SKM-1 treated with dmso at 0.1 percent for 144 hours (cell line): ENCODE measurements around the gene TMEM266.

Experiments
- DNase-seq: peaks from one replicate; lab custom pipeline; 2025; ENCODE audit not compliant: unreplicated experiment; lab: John Stamatoyannopoulos, UW

Gene TMEM266

GRCh38 chr15:76160426-76161152 is 100.8 kb downstream of the TMEM266 start:
- no peak for DNase-seq

GRCh38 chr15:76161153-76162035 is 101.6 kb downstream of the TMEM266 start:
- no peak for DNase-seq

- DNase-seq: no peak
Measured at GRCh38 chr15:76162036-76162398, 102.2 kb downstream of the TMEM266 start.

DNA sequence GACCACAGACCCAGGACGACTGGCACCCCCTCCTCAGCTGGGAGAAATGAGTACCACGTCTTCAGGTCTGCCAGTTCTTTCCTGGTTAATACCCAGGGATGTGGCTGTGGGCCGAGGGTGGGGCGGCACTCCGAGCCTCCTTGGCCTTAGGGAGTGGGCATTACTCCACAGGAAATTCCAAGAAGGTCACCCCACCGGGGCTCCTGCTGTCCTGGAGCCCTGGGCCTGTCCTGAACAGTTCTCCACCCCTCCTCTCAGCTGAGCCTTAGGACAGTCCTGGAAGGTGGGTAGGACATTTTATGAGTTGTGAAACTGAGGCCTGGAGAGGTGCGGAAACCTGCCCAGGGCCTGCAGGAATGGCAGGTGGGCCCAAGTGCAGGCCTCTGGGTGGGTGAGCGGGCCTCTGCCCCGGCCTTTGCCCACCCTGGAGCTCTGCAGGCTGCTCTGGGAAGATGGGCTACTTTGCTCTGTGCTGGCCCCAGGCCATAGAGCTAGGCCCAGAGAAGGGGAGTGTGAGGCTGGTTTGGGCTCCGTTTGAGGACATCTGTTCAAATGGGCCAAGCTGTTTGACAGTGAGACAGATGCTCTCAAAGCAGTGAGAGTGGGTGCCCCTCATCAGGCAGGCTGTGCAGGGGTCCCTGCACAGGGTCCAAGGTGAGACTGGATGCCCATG is 103.1 kb downstream of the TMEM266 start:
- DNase-seq: no peak

- DNase-seq: peak; percentile 70
Measured at GRCh38 chr15:76163457-76164295, 103.9 kb downstream of the TMEM266 start.

DNA sequence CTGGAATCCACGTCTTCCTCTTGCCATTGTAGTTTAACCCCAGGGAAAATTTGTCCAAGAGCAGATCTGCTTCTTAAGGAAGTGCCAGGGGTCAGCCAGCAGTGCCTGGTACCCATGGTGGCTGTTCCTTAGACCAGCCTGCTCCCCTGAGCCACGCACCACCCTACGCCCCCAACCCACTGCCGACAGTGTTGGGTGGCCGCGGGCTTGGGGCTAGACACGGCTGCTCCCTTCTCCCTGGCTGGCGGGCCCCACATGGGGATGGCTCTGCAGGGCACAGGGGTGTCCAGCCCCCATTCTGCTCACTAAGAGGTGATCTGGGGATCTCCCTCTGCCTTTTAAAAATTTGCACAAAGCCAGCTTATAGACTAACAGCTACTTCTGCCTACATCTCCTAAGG is 104.8 kb downstream of the TMEM266 start:
- DNase-seq: no peak

- DNase-seq: no peak
Measured at GRCh38 chr15:76165951-76166350, 106.2 kb downstream of the TMEM266 start.

- no peak for DNase-seq
Measured at GRCh38 chr15:76168237-76168984, 108.6 kb downstream of the TMEM266 start.

- DNase-seq: peak; percentile 60
Measured at GRCh38 chr15:76169018-76169417, 109.2 kb downstream of the TMEM266 start.

- no peak for DNase-seq
Measured at GRCh38 chr15:76169911-76170800, 110.4 kb downstream of the TMEM266 start.

DNA sequence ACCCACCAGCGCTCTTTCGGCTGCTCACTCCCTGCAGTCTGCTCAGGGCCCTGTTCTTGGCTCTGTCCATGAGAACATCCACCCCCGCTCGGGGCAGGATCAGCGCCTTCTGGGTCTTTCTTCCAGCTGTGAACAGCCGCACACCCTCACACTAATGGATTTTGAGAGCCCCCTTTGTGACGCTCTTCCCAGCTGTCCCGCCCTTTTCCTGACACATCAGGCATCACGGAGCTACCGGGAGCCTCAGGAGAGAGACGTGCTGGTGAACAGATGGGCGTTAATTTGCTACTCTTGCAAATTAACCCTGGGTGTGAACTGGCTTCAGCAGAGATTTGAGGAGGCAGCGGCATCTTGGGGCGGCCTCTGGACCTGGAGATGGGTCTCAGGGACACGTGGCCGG is 113.0 kb downstream of the TMEM266 start:
- DNase-seq: no peak

- DNase-seq: no peak
Measured at GRCh38 chr15:76173317-76173834, 113.6 kb downstream of the TMEM266 start.

- no peak for DNase-seq
Measured at GRCh38 chr15:76174654-76175053, 114.9 kb downstream of the TMEM266 start.

- DNase-seq: no peak
Measured at GRCh38 chr15:76175442-76175841, 115.7 kb downstream of the TMEM266 start.

- DNase-seq: no peak
Measured at GRCh38 chr15:76176059-76176458, 116.3 kb downstream of the TMEM266 start.

DNA sequence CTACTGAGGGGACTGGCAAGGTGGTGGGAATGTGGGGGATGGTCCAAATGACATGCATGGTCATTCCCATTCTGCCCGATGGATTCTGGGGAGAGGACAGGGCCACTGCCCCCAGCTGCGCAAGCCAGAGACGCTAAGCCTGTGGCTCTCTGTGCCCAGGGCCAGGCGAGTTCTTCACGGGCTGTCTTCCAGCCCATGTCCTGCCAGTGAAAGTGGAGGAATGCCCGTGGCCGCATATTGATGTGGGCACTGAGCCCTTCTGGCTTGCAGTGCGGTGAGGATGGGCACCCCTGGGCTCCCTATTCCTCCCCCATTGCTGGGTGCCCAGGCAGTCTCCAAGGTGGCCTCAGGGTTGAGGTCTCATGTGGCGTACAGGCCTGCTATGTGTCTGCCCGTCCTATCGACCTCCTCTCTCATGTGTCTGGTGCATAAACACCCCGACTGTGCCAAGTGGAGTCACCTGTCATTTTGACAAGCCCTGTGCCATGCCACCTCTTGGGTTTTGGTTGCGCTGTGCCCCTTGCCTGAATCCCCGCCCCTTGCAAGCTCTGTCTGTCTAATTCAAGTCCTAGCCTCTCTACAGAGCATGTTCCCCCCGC is 116.8 kb downstream of the TMEM266 start:
- DNase-seq: no peak

- DNase-seq: no peak
Measured at GRCh38 chr15:76177491-76178040, 117.8 kb downstream of the TMEM266 start.

- DNase-seq: no peak
Measured at GRCh38 chr15:76178296-76179000, 118.7 kb downstream of the TMEM266 start.
